ENCODE measurements around the gene SLC11A1.

SLC11A1 gene

GRCh38 chr2:218402911-218403411, 20.9 kb downstream of the SLC11A1 start:
- TF ChIP-seq CTCF (IDR thresholded peaks at IDR 0.05; ENCODE audit: extremely low read depth, insufficient read depth, missing control alignments), result no peak
- in situ Hi-C loops (cut with MboI; ENCODE audit: low pct_unique_long_range_greater_than_20kb, low sequenced_read_pairs, unreplicated experiment), result loop anchor here (10.0 to 25.0 kb wide), 2 partner anchors 242 to 434 kb away; partner anchors contain the start of gene PRKAG3
- DNase-seq (ENCODE audit: low spot score), result no peak

- DNase-seq (ENCODE audit: low spot score), result no peak
- no peak for TF ChIP-seq CTCF (IDR thresholded peaks at IDR 0.05; ENCODE audit: extremely low read depth, insufficient read depth, missing control alignments)
- in situ Hi-C loops (cut with MboI; ENCODE audit: low pct_unique_long_range_greater_than_20kb, low sequenced_read_pairs, unreplicated experiment), result loop anchor here (10.0 to 25.0 kb wide), 2 partner anchors 241 to 433 kb away; partner anchors contain the start of gene PRKAG3
Observed at GRCh38 chr2:218403810-218404209, 21.7 kb downstream of the SLC11A1 start.

GRCh38 chr2:218404351-218405085, 22.4 kb downstream of the SLC11A1 start:
- TF ChIP-seq CTCF (IDR thresholded peaks at IDR 0.05; ENCODE audit: extremely low read depth, insufficient read depth, missing control alignments), result no peak
- no peak for DNase-seq (ENCODE audit: low spot score)
- in situ Hi-C loops (cut with MboI; ENCODE audit: low pct_unique_long_range_greater_than_20kb, low sequenced_read_pairs, unreplicated experiment), result loop anchor here (10.0 to 25.0 kb wide), 2 partner anchors 240 to 433 kb away; partner anchors contain the start of gene PRKAG3

- no peak for TF ChIP-seq CTCF (IDR thresholded peaks at IDR 0.05; ENCODE audit: extremely low read depth, insufficient read depth, missing control alignments)
- no peak for DNase-seq (ENCODE audit: low spot score)
- in situ Hi-C loops (cut with MboI; ENCODE audit: low pct_unique_long_range_greater_than_20kb, low sequenced_read_pairs, unreplicated experiment), result loop anchor here (10.0 to 25.0 kb wide), 2 partner anchors 240 to 432 kb away; partner anchors contain the start of gene PRKAG3
Observed at GRCh38 chr2:218405086-218405745, 23.1 kb downstream of the SLC11A1 start.

- DNase-seq (ENCODE audit: low spot score), result no peak
- in situ Hi-C loops (cut with MboI; ENCODE audit: low pct_unique_long_range_greater_than_20kb, low sequenced_read_pairs, unreplicated experiment), result loop anchor here (10.0 to 25.0 kb wide), 2 partner anchors 239 to 432 kb away; partner anchors contain the start of gene PRKAG3
- no peak for TF ChIP-seq CTCF (IDR thresholded peaks at IDR 0.05; ENCODE audit: extremely low read depth, insufficient read depth, missing control alignments)
Observed at GRCh38 chr2:218405746-218406208, 23.7 kb downstream of the SLC11A1 start.

- peak; percentile 90 for TF ChIP-seq CTCF (IDR thresholded peaks at IDR 0.05; ENCODE audit: extremely low read depth, insufficient read depth, missing control alignments)
- DNase-seq (ENCODE audit: low spot score), result peak; percentile 96
Observed at GRCh38 chr2:218406209-218406948, 24.3 kb downstream of the SLC11A1 start.

More at GRCh38 chr2:218406209-218406948, 24.3 kb downstream of the SLC11A1 start:
- in situ Hi-C loops (cut with MboI; ENCODE audit: low pct_unique_long_range_greater_than_20kb, low sequenced_read_pairs, unreplicated experiment), result loop anchor here (10.0 to 25.0 kb wide), 2 partner anchors 238 to 431 kb away; partner anchors contain the start of gene PRKAG3

All from GM13977 (cell line).